Breast epithelium (tissue), 3 donors: Measurements from ENCODE around the gene CBX2.

Experiments
- POLR2AphosphoS5 ChIP-seq, 3 donors: sonication (generic); formaldehyde crosslinking; IDR thresholded peaks; one replicate each; pipeline ENCODE4 v1.6.1; 2017; ENCODE audit warnings: antibody characterized with exemption in 3 of 3
- TF ChIP-seq, protein P1 (sequence below), 3 donors: fragments of 450-650 bp; IDR thresholded peaks; one replicate each; pipeline ENCODE4 v1.5.1; 2016 to 2017; ENCODE audit warnings: antibody characterized with exemption in 3 of 3, mild to moderate bottlenecking in 3 of 3, moderate library complexity in 3 of 3

DNA sequence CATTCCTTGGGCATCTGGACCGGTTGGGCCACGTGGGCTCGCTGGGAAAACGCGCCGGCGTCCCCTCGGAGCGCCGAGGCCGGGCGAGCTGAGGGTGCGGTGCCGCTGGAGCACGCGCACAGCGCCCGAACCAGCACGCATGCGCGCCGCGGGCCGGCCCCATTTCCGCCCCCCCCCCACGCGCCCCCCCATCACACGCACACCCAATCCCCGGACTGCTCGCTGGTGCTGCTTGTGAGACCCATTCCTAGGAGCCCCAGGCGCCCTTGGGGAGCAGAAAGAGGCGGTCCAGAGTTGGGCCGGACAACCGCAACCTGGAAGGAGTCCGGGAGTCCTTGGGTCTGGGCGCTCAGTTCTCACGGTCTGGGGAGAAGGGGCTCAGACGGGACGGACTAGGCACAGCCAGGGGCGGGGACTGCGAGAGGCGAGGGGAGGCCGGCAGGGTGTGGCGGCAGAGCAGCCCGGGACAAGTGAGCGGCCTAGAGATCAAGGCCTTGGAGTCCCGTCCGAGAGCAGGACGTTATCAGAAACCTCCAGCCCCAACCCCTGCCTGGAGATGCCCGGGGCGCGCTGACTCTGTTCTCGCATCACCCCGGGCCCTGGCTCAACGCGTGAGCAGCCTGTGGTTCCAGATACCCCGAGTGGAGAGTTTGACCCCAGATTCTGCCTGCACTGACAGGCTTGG lies 24.9 kb downstream of the CBX2 start:
- TF ChIP-seq, protein P1, sequence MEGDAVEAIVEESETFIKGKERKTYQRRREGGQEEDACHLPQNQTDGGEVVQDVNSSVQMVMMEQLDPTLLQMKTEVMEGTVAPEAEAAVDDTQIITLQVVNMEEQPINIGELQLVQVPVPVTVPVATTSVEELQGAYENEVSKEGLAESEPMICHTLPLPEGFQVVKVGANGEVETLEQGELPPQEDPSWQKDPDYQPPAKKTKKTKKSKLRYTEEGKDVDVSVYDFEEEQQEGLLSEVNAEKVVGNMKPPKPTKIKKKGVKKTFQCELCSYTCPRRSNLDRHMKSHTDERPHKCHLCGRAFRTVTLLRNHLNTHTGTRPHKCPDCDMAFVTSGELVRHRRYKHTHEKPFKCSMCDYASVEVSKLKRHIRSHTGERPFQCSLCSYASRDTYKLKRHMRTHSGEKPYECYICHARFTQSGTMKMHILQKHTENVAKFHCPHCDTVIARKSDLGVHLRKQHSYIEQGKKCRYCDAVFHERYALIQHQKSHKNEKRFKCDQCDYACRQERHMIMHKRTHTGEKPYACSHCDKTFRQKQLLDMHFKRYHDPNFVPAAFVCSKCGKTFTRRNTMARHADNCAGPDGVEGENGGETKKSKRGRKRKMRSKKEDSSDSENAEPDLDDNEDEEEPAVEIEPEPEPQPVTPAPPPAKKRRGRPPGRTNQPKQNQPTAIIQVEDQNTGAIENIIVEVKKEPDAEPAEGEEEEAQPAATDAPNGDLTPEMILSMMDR (IDR thresholded peaks at IDR 0.05) = no peak
- TF ChIP-seq POLR2AphosphoS5 (IDR thresholded peaks at IDR 0.05) = no peak
